ENCODE measurements around the gene MYH8. TPM values are rescaled to one million over a fixed set of nuclear protein-coding genes. Genes with fewer than 3 reads are reported as not detected.

Gene MYH8
- total and polyA plus RNA-seq, 2 experiments from 2014 or later: not detected

DNA sequence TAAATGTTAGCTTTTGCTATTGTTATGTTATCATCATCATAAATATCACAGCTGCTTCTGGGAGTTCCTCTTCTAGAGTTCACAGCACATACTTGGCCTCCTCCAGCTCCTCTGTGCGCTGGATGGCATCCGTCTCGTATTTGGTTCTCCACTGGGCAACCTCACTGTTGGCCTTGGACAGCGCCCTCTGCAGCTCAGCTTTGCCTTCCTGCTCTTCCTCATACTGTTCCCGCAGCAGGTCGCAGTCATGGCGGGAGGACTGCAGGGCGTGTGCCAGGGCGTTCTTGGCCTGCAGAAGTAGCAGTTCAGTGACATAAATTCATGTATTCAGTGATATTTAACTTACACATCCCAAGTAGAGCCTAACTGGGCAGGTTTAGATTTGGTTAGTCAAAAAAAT is 23.4 kb downstream of the MYH8 start:
- H3K27ac ChIP-seq: no peak overlapping the region
- no peaks in the 10 kb centered on the region for H3K27me3 ChIP-seq
- TF ChIP-seq, protein P1, sequence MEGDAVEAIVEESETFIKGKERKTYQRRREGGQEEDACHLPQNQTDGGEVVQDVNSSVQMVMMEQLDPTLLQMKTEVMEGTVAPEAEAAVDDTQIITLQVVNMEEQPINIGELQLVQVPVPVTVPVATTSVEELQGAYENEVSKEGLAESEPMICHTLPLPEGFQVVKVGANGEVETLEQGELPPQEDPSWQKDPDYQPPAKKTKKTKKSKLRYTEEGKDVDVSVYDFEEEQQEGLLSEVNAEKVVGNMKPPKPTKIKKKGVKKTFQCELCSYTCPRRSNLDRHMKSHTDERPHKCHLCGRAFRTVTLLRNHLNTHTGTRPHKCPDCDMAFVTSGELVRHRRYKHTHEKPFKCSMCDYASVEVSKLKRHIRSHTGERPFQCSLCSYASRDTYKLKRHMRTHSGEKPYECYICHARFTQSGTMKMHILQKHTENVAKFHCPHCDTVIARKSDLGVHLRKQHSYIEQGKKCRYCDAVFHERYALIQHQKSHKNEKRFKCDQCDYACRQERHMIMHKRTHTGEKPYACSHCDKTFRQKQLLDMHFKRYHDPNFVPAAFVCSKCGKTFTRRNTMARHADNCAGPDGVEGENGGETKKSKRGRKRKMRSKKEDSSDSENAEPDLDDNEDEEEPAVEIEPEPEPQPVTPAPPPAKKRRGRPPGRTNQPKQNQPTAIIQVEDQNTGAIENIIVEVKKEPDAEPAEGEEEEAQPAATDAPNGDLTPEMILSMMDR (IDR thresholded peaks at IDR 0.05; ENCODE audit: low read depth, low read length): no peak
- no peaks in the 10 kb centered on the region for H3K9me3 ChIP-seq (ENCODE audit: low read depth)
- no peak overlapping the region for H3K4me3 ChIP-seq
- DNase-seq (ENCODE audit: low read depth in 1 of 2, low spot score in 1 of 2): no peak
- no peaks in the 10 kb centered on the region for H3K4me1 ChIP-seq (ENCODE audit: low read depth)
- no peaks in the 10 kb centered on the region for H3K36me3 ChIP-seq

DNA sequence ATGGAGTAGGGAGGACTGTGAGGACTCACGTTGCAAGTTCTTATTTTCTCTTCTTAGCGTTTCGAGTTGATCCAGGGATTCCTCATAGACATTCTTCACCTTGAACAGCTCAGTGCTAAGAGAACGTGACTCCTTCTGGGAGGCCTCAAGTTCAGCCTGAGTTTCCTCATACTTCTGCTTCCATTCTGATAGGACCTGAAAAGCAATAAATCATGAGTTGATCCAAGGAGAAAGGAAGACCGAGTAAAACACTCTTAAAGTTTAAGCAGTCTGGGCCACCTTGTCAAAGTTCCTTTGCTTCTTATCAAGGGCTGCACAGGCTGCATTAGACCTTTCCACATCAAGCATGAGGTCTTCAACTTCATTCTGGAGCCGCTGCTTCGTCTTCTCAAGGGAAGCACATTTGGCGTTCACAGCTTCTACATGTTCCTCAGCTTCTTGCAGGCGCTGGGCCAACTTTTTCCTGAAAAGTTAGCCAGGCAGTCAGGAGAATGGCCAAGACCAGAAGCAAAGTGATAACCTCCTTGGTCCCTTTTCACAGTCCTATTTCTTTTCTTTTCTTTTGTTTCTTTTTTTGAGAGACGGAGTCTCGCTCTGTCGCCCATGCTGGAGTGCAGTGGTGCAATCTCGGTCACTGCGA is 25.1 kb downstream of the MYH8 start:
- Histone ChIP-seq H3K4me3 (no peak overlapping the region), H3K27ac (no peak overlapping the region), H3K9me3 (ENCODE audit: low read depth) (no peaks in the 10 kb centered on the region), H3K27me3 (no peaks in the 10 kb centered on the region), H3K36me3 (no peaks in the 10 kb centered on the region), H3K4me1 (ENCODE audit: low read depth) (no peaks in the 10 kb centered on the region)
- peak in 1 of 2 donors; percentile 12 for DNase-seq (ENCODE audit: low read depth in 1 of 2, low spot score in 1 of 2)
- TF ChIP-seq, protein P1 (IDR thresholded peaks at IDR 0.05; ENCODE audit: low read depth, low read length): no peak

DNA sequence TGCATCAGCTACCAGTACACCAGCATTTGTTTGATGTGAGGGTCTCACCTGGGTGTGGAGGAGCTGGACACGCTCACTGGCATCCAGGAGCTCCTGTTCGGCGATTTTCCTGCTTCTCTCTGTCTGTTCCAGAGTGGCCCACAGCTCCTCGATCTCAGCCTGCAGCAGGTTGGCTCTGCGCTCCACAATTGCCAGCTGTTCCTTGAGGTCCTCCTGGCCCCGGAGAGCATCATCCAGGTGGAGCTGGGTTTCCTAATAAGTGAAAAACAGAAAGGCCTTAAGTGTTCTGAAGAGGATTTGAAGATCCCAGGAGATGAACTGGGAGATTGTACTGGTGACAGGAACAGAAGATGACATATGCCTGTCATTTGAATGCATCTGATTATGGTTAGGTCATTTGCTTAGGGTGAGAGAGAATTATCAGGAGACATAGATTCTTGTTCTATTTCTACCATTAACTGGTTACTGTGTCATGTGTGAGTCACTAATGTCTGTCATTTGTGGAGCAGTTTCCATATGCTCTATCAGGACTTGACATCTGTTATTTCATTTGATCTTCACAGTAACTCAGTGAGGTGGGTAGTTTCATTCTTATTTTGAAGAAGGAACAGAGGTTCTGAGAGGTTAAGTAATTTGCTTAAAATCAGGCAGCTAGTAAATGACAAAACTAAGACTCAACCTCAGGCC is 27.4 kb downstream of the MYH8 start:
- Histone ChIP-seq H3K4me3 (no peak overlapping the region), H3K27ac (no peak overlapping the region), H3K4me1 (ENCODE audit: low read depth) (no peaks in the 10 kb centered on the region), H3K27me3 (no peaks in the 10 kb centered on the region), H3K36me3 (no peaks in the 10 kb centered on the region), H3K9me3 (ENCODE audit: low read depth) (no peaks in the 10 kb centered on the region)
- DNase-seq (ENCODE audit: low read depth in 1 of 2, low spot score in 1 of 2): no peak
- TF ChIP-seq, protein P1 (IDR thresholded peaks at IDR 0.05; ENCODE audit: low read depth, low read length): no peak

DNA sequence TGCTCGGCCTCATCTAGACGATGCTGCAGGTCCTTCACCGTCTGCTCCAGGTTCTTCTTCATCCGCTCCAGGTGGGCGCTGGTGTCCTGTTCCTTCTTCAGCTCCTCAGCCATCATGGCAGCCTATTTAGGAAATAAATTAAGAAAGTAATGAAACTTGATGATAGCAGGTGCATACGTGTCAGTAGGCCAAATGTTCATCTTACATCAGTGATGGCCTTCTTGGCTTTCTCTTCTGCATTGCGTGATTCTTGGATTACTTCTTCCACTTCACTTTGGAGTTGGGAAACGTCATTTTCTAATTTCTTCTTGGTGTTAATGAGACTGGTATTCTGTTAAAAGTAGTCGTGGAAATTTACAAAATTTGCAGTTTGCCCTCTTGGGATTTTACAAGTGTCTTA is 28.9 kb downstream of the MYH8 start:
- Histone ChIP-seq H3K4me3 (no peak overlapping the region), H3K27me3 (no peaks in the 10 kb centered on the region), H3K36me3 (no peaks in the 10 kb centered on the region), H3K9me3 (ENCODE audit: low read depth) (no peaks in the 10 kb centered on the region), H3K27ac (no peak overlapping the region), H3K4me1 (ENCODE audit: low read depth) (no peaks in the 10 kb centered on the region)
- DNase-seq (ENCODE audit: low read depth in 1 of 2, low spot score in 1 of 2): no peak
- TF ChIP-seq, protein P1 (IDR thresholded peaks at IDR 0.05; ENCODE audit: low read depth, low read length): no peak

DNA sequence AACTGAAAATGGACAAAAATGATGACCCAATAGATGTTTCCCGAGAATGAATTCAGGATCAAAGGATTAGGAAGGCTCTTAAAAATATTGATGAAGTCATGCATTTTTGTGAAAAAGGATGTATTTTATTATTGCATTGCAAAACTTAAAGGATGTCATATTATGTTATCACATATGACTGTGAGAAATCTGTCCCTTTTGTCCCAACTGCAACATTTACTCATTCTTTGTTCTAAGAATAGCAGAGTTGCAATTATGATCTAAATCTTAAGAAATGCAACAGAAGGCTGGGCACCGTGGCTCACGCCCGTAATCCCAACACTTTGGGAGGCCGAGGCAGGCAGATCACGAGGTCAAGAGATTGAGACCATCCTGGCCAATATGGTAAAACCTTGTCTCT is 35.9 kb downstream of the MYH8 start:
- Histone ChIP-seq H3K36me3 (no peaks in the 10 kb centered on the region), H3K4me3 (no peak overlapping the region), H3K9me3 (ENCODE audit: low read depth) (no peaks in the 10 kb centered on the region), H3K4me1 (ENCODE audit: low read depth) (no peaks in the 10 kb centered on the region), H3K27ac (no peak overlapping the region), H3K27me3 (peaks cover under 1% of the 10 kb centered on the region)
- TF ChIP-seq, protein P1 (IDR thresholded peaks at IDR 0.05; ENCODE audit: low read depth, low read length): no peak
- DNase-seq (ENCODE audit: low read depth in 1 of 2, low spot score in 1 of 2): no peak

Measured in cardiac muscle cell (in vitro differentiated cells and primary cell).